ENCODE measurements around the gene MT1X. TPM values are rescaled to one million over a fixed set of nuclear protein-coding genes. Genes with fewer than 3 reads are reported as not detected.
"Not testable (repeated sequence)": the region's sequence is repeated elsewhere in the genome, so short reads cannot be mapped to it uniquely, and the experiment has no call there.

MT1X gene
- total RNA-seq, 3 donors from 2014 or later: 118 to 192 (median 135) TPM

GRCh38 chr16:56700195-56700594 lies 17.9 kb downstream of the MT1X start:
- DNase-seq: no peak
- peaks cover 7% of the 10 kb centered on the region for H3K4me1 Mint-ChIP-seq (ENCODE audit: low read depth)
- H3K36me3 Mint-ChIP-seq (ENCODE audit: insufficient read depth): no peaks in the 10 kb centered on the region
- no peak for ATAC-seq
- H3K27me3 Mint-ChIP-seq (ENCODE audit: low read depth): no peaks in the 10 kb centered on the region
- peaks cover 7% of the 10 kb centered on the region for H3K9me3 Mint-ChIP-seq
- H3K4me3 Mint-ChIP-seq: no peak overlapping the region

- Mint-ChIP-seq H3K4me1 (ENCODE audit: low read depth) (peaks cover 7% of the 10 kb centered on the region), H3K36me3 (ENCODE audit: insufficient read depth) (no peaks in the 10 kb centered on the region), H3K4me3 (no peak overlapping the region), H3K27me3 (ENCODE audit: low read depth) (no peaks in the 10 kb centered on the region), H3K9me3 (peaks cover 7% of the 10 kb centered on the region)
- ATAC-seq (no peak), DNase-seq (no peak)
Measured at GRCh38 chr16:56700631-56701030, 18.4 kb downstream of the MT1X start.

- no peaks in the 10 kb centered on the region for H3K36me3 Mint-ChIP-seq (ENCODE audit: insufficient read depth)
- H3K27me3 Mint-ChIP-seq (ENCODE audit: low read depth): no peaks in the 10 kb centered on the region
- ATAC-seq: no peak
- no peak for DNase-seq
- H3K9me3 Mint-ChIP-seq: peaks cover 7% of the 10 kb centered on the region
- peaks cover 7% of the 10 kb centered on the region for H3K4me1 Mint-ChIP-seq (ENCODE audit: low read depth)
- no peak overlapping the region for H3K4me3 Mint-ChIP-seq
Measured at GRCh38 chr16:56701534-56701933, 19.3 kb downstream of the MT1X start.

- Mint-ChIP-seq H3K4me3 (no peak overlapping the region), H3K27me3 (ENCODE audit: low read depth) (no peaks in the 10 kb centered on the region), H3K9me3 (peaks cover 2% of the 10 kb centered on the region), H3K36me3 (ENCODE audit: insufficient read depth) (no peaks in the 10 kb centered on the region), H3K4me1 (ENCODE audit: low read depth) (peaks cover 7% of the 10 kb centered on the region)
- DNase-seq (no peak), ATAC-seq (no peak)
Measured at GRCh38 chr16:56702836-56703235, 20.6 kb downstream of the MT1X start.

GRCh38 chr16:56708525-56709442 lies 26.5 kb downstream of the MT1X start:
- Mint-ChIP-seq H3K4me3 (peak overlapping the region; percentile 62), H3K36me3 (ENCODE audit: insufficient read depth) (no peaks in the 10 kb centered on the region), H3K4me1 (ENCODE audit: low read depth) (peaks cover 26% of the 10 kb centered on the region), H3K27me3 (ENCODE audit: low read depth) (no peaks in the 10 kb centered on the region), H3K9me3 (no peaks in the 10 kb centered on the region)
- ATAC-seq: peak; percentile 51 to 63
- DNase-seq: no peak

- DNase-seq: no peak
- no peaks in the 10 kb centered on the region for H3K36me3 Mint-ChIP-seq (ENCODE audit: insufficient read depth)
- peak overlapping the region; percentile 62 for H3K4me3 Mint-ChIP-seq
- ATAC-seq: peak; percentile 19 to 20
- H3K4me1 Mint-ChIP-seq (ENCODE audit: low read depth): peaks cover 26% of the 10 kb centered on the region
- no peaks in the 10 kb centered on the region for H3K27me3 Mint-ChIP-seq (ENCODE audit: low read depth)
- H3K9me3 Mint-ChIP-seq: no peaks in the 10 kb centered on the region
Measured at GRCh38 chr16:56709443-56710040, 27.3 kb downstream of the MT1X start.

GRCh38 chr16:56710181-56710737 lies 28.0 kb downstream of the MT1X start:
- Mint-ChIP-seq H3K9me3 (no peaks in the 10 kb centered on the region), H3K4me1 (ENCODE audit: low read depth) (peaks cover 26% of the 10 kb centered on the region), H3K4me3 (no peak overlapping the region), H3K27me3 (ENCODE audit: low read depth) (no peaks in the 10 kb centered on the region), H3K36me3 (ENCODE audit: insufficient read depth) (no peaks in the 10 kb centered on the region)
- ATAC-seq (no peak), DNase-seq (no peak)

- Mint-ChIP-seq H3K9me3 (no peaks in the 10 kb centered on the region), H3K4me1 (ENCODE audit: low read depth) (peaks cover 26% of the 10 kb centered on the region), H3K4me3 (no peak overlapping the region), H3K36me3 (ENCODE audit: insufficient read depth) (no peaks in the 10 kb centered on the region), H3K27me3 (ENCODE audit: low read depth) (no peaks in the 10 kb centered on the region)
- no peak for DNase-seq
- ATAC-seq: no peak
Measured at GRCh38 chr16:56711862-56712261, 29.6 kb downstream of the MT1X start.

GRCh38 chr16:56713794-56714193 lies 31.5 kb downstream of the MT1X start:
- Mint-ChIP-seq H3K36me3 (ENCODE audit: insufficient read depth) (no peaks in the 10 kb centered on the region), H3K9me3 (no peaks in the 10 kb centered on the region), H3K4me1 (ENCODE audit: low read depth) (peaks cover 19% of the 10 kb centered on the region), H3K27me3 (ENCODE audit: low read depth) (no peaks in the 10 kb centered on the region), H3K4me3 (no peak overlapping the region)
- ATAC-seq: no peak
- DNase-seq: no peak

GRCh38 chr16:56715126-56715525 lies 32.9 kb downstream of the MT1X start:
- Mint-ChIP-seq H3K36me3 (ENCODE audit: insufficient read depth) (no peaks in the 10 kb centered on the region), H3K4me1 (ENCODE audit: low read depth) (peaks cover 6% of the 10 kb centered on the region), H3K4me3 (no peak overlapping the region), H3K27me3 (ENCODE audit: low read depth) (no peaks in the 10 kb centered on the region), H3K9me3 (no peaks in the 10 kb centered on the region)
- ATAC-seq (no peak), DNase-seq (no peak)

- DNase-seq (no peak), ATAC-seq (no peak)
- H3K27me3 Mint-ChIP-seq (ENCODE audit: low read depth): no peaks in the 10 kb centered on the region
- H3K9me3 Mint-ChIP-seq: no peaks in the 10 kb centered on the region
- no peaks in the 10 kb centered on the region for H3K4me1 Mint-ChIP-seq (ENCODE audit: low read depth)
- H3K36me3 Mint-ChIP-seq (ENCODE audit: insufficient read depth): no peaks in the 10 kb centered on the region
- H3K4me3 Mint-ChIP-seq: no peak overlapping the region
Measured at GRCh38 chr16:56716761-56717160, 34.5 kb downstream of the MT1X start.

- not testable (repeated sequence) for H3K9me3 Mint-ChIP-seq; H3K4me3 Mint-ChIP-seq; H3K4me1 Mint-ChIP-seq (ENCODE audit: low read depth); DNase-seq; ATAC-seq; H3K36me3 Mint-ChIP-seq (ENCODE audit: insufficient read depth); H3K27me3 Mint-ChIP-seq (ENCODE audit: low read depth)
Measured at GRCh38 chr16:56717532-56717931, 35.3 kb downstream of the MT1X start.

- Mint-ChIP-seq H3K9me3 (no peaks in the 10 kb centered on the region), H3K27me3 (ENCODE audit: low read depth) (no peaks in the 10 kb centered on the region), H3K4me3 (no peak overlapping the region), H3K4me1 (ENCODE audit: low read depth) (no peaks in the 10 kb centered on the region), H3K36me3 (ENCODE audit: insufficient read depth) (no peaks in the 10 kb centered on the region)
- DNase-seq (no peak), ATAC-seq (no peak)
Measured at GRCh38 chr16:56722200-56722842, 40.1 kb downstream of the MT1X start.

- Mint-ChIP-seq H3K4me1 (ENCODE audit: low read depth) (peaks cover 6% of the 10 kb centered on the region), H3K4me3 (no peak overlapping the region), H3K9me3 (no peaks in the 10 kb centered on the region), H3K36me3 (ENCODE audit: insufficient read depth) (no peaks in the 10 kb centered on the region), H3K27me3 (ENCODE audit: low read depth) (no peaks in the 10 kb centered on the region)
- DNase-seq (no peak), ATAC-seq (no peak)
Measured at GRCh38 chr16:56724191-56724590, 41.9 kb downstream of the MT1X start.
